ENCODE data around the gene OR6C70. TPM values are rescaled to one million over a fixed set of nuclear protein-coding genes. Genes with fewer than 3 reads are reported as not detected.

OR6C70 gene
- total and polyA plus RNA-seq, 2 donors (not counting 1 experiment from before 2014, with no cell fraction given) = not detected

- intact Hi-C loops (cut with micrococcal nuclease) = no loop called here
- TF ChIP-seq EZH2 (IDR thresholded peaks at IDR 0.05; ENCODE audit: borderline replicate concordance, insufficient read depth, low read depth, low read length, poor library complexity, severe bottlenecking) (no peak), CTCF (IDR thresholded peaks at IDR 0.05) (no peak)
- no peaks in the 10 kb centered on the region for H3K27me3 Mint-ChIP-seq
- Histone ChIP-seq H3K36me3 (replicated peaks in 1 of 2; ENCODE audit: control extremely low read depth in 1 of 2, control insufficient read depth in 1 of 2, extremely low read depth in 1 of 2, insufficient read depth in 2 of 2, low read length in 1 of 2) (no peaks in the 10 kb centered on the region), H3K79me2 (ENCODE audit: control insufficient read depth, insufficient read depth, low read length) (no peaks in the 10 kb centered on the region), H3K9me3 (ENCODE audit: control extremely low read depth in 1 of 3, control insufficient read depth in 2 of 3, insufficient read depth in 1 of 3, low read length in 2 of 3) (peaks cover 0 to 1% (median 0%) of the 10 kb centered on the region in 3 donors), H3K4me3 (ENCODE audit: control extremely low read depth in 1 of 5, extremely low read depth in 1 of 5, insufficient read depth in 1 of 5, low read depth in 2 of 5, low read length in 4 of 5) (no peak overlapping the region), H3K27ac (ENCODE audit: low read length in 2 of 2) (no peak overlapping the region), H3K27me3 (replicated peaks in 1 of 4; ENCODE audit: control extremely low read depth in 1 of 4, control insufficient read depth in 3 of 4, insufficient read depth in 4 of 4, low read length in 3 of 4) (no peaks in the 10 kb centered on the region), H3K4me1 (ENCODE audit: control insufficient read depth in 2 of 2, insufficient read depth in 2 of 2, low read length in 2 of 2) (peaks cover 0 to 2% of the 10 kb centered on the region in 2 donors), H3K9ac (ENCODE audit: low read length) (no peak overlapping the region), H4K20me1 (ENCODE audit: control insufficient read depth, insufficient read depth, low read length, poor library complexity, severe bottlenecking) (no peaks in the 10 kb centered on the region), H2AFZ (ENCODE audit: insufficient read depth, low read depth, low read length, poor library complexity, severe bottlenecking) (no peak overlapping the region), H3K4me2 (replicated peaks; ENCODE audit: low read depth, low read length, poor library complexity, severe bottlenecking) (no peak overlapping the region)
- CTCF ChIA-PET = no interaction called here
- H3K27ac Mint-ChIP-seq = no peak overlapping the region
- no peaks in the 10 kb centered on the region for H3K9me3 Mint-ChIP-seq (ENCODE audit: insufficient read depth)
- H3K4me1 Mint-ChIP-seq = peaks cover 4% of the 10 kb centered on the region
- DNase-seq = no peak
- ATAC-seq (ENCODE audit: low read depth) = no peak
- H3K4me3 Mint-ChIP-seq = no peak overlapping the region
- POLR2A ChIA-PET = no interaction called here
These were observed 21.1 kb downstream of the OR6C70 start for GRCh38 chr12:55448825-55449224.

- CTCF ChIA-PET = no interaction called here
- no peak overlapping the region for H3K4me3 Mint-ChIP-seq
- Histone ChIP-seq H3K36me3 (replicated peaks in 1 of 2; ENCODE audit: control extremely low read depth in 1 of 2, control insufficient read depth in 1 of 2, extremely low read depth in 1 of 2, insufficient read depth in 2 of 2, low read length in 1 of 2) (no peaks in the 10 kb centered on the region), H3K27ac (ENCODE audit: low read length in 2 of 2) (no peak overlapping the region), H3K9me3 (ENCODE audit: control extremely low read depth in 1 of 3, control insufficient read depth in 2 of 3, insufficient read depth in 1 of 3, low read length in 2 of 3) (peaks cover 0 to 2% (median 1%) of the 10 kb centered on the region in 3 donors), H3K9ac (ENCODE audit: low read length) (no peak overlapping the region), H2AFZ (ENCODE audit: insufficient read depth, low read depth, low read length, poor library complexity, severe bottlenecking) (no peak overlapping the region), H3K27me3 (replicated peaks in 1 of 4; ENCODE audit: control extremely low read depth in 1 of 4, control insufficient read depth in 3 of 4, insufficient read depth in 4 of 4, low read length in 3 of 4) (no peaks in the 10 kb centered on the region), H3K4me3 (ENCODE audit: control extremely low read depth in 1 of 5, extremely low read depth in 1 of 5, insufficient read depth in 1 of 5, low read depth in 2 of 5, low read length in 4 of 5) (no peak overlapping the region), H3K4me1 (ENCODE audit: control insufficient read depth in 2 of 2, insufficient read depth in 2 of 2, low read length in 2 of 2) (peaks cover 0 to 3% of the 10 kb centered on the region in 2 donors), H4K20me1 (ENCODE audit: control insufficient read depth, insufficient read depth, low read length, poor library complexity, severe bottlenecking) (no peaks in the 10 kb centered on the region), H3K79me2 (ENCODE audit: control insufficient read depth, insufficient read depth, low read length) (no peaks in the 10 kb centered on the region), H3K4me2 (replicated peaks; ENCODE audit: low read depth, low read length, poor library complexity, severe bottlenecking) (no peak overlapping the region)
- ATAC-seq (ENCODE audit: low read depth) (no peak), DNase-seq (no peak)
- no CpG with 5 or more reads among the region's 5 CpGs for WGBS (ENCODE audit: insufficient coverage)
- H3K27ac Mint-ChIP-seq = no peak overlapping the region
- TF ChIP-seq EZH2 (IDR thresholded peaks at IDR 0.05; ENCODE audit: borderline replicate concordance, insufficient read depth, low read depth, low read length, poor library complexity, severe bottlenecking) (no peak), CTCF (IDR thresholded peaks at IDR 0.05) (no peak)
- no peaks in the 10 kb centered on the region for H3K9me3 Mint-ChIP-seq (ENCODE audit: insufficient read depth)
- POLR2A ChIA-PET = interaction anchor here (0.7 kb wide), 1 partner anchor 21 kb away, joined by 3 read pairs; no protein-coding TSS in a partner anchor
- no peaks in the 10 kb centered on the region for H3K27me3 Mint-ChIP-seq
- peaks cover 8% of the 10 kb centered on the region for H3K4me1 Mint-ChIP-seq
- intact Hi-C loops (cut with micrococcal nuclease) = no loop called here
These were observed 23.6 kb downstream of the OR6C70 start for GRCh38 chr12:55446326-55446725.
